AG09319 (cell line): ENCODE data around the gene SMG5.
A peak's percentile ranks its signal among the peaks of the same experiment; 100 is the strongest.

Source experiments
- DNase-seq: peaks from one replicate; pipeline ENCODE4 v3.0.0-alpha.2; 2010; ENCODE audit warnings: low read depth; ENCODE audit errors: extremely low read depth
- CTCF ChIP-seq: IDR thresholded peaks from 2 replicates; pipeline ENCODE4 v1.5.1; 2011; ENCODE audit warnings: low read depth, mild to moderate bottlenecking, inconsistent platforms, low read length, moderate library complexity

SMG5 gene

GRCh38 chr1:156262461-156263287 lies 20.0 kb downstream of the SMG5 start:
- no peak for TF ChIP-seq CTCF
- DNase-seq: peak; percentile 57

GRCh38 chr1:156260896-156261295 lies 21.7 kb downstream of the SMG5 start:
- no peak for TF ChIP-seq CTCF
- DNase-seq: no peak

GRCh38 chr1:156259805-156260204 lies 22.8 kb downstream of the SMG5 start:
- TF ChIP-seq CTCF: no peak
- DNase-seq: no peak

- no peak for DNase-seq
- no peak for TF ChIP-seq CTCF
Measured at GRCh38 chr1:156258859-156259258, 23.8 kb downstream of the SMG5 start.

- no peak for TF ChIP-seq CTCF
- no peak for DNase-seq
Measured at GRCh38 chr1:156257711-156258110, 24.9 kb downstream of the SMG5 start.

- no peak for TF ChIP-seq CTCF
- DNase-seq: no peak
Measured at GRCh38 chr1:156253634-156254033, 29.0 kb downstream of the SMG5 start.

GRCh38 chr1:156251527-156251926 lies 31.1 kb downstream of the SMG5 start:
- no peak for TF ChIP-seq CTCF
- DNase-seq: no peak
